GM12878 (cell line): ENCODE data around the gene LILRB2. TPM values are rescaled to one million over a fixed set of nuclear protein-coding genes. Genes with fewer than 3 reads are reported as not detected.

Experiments
- ATAC-seq: fragments of 200-7000 bp; cut with Tn5 transposase; 3 replicates; pipeline ENCODE4 v1.9.1; 2020; ENCODE audit warnings: mild to moderate bottlenecking, moderate library complexity
- BruUV-seq: library from RNA; stranded (reverse); fragments of 400-500 nt; replicated peaks from 2 replicates; lab custom pipeline; 2021; lab: Mats Ljungman, UMichigan
- CTCF ChIA-PET: fragments of 300-600 bp; sonication (Branson Sonifier 250); formaldehyde crosslinking; extraction: SDS; loops from one replicate; lab custom pipeline; 2021; ENCODE audit warnings: inconsistent platforms; lab: Yijun Ruan, JAX
- POLR2A ChIA-PET: fragments of 350-600 bp; formaldehyde crosslinking; extraction: SDS; loops from one replicate; lab custom pipeline; 2021; ENCODE audit warnings: inconsistent platforms; lab: Charles Lee
- RAD21 ChIA-PET: fragments of 300-600 bp; sonication (Branson Sonifier 250); formaldehyde crosslinking; loops from one replicate; lab custom pipeline; 2023; ENCODE audit warnings: antibody characterized with exemption; ENCODE audit not compliant: unreplicated experiment; lab: Charles Lee
- SMC1A ChIA-PET: fragments of 300-600 bp; sonication (Branson Sonifier 250); formaldehyde crosslinking; loops from one replicate; lab custom pipeline; 2023; ENCODE audit not compliant: unreplicated experiment, uncharacterized antibody; lab: Charles Lee
- DNase-seq: peaks from one replicate; pipeline ENCODE4 v3.0.0-alpha.2; 2011; ENCODE audit warnings: low read depth, low spot score
- FAIRE-seq: peaks from 3 replicates; lab custom pipeline; 2011; peaks lifted over from hg19 to GRCh38; lab: Jason Lieb, UNC
- H2AFZ ChIP-seq: 2 replicates; pipeline ENCODE4 v1.6.0; 2011; ENCODE audit warnings: low read depth, low read length, control low read depth; ENCODE audit not compliant: control insufficient read depth
- H3K27ac ChIP-seq: 2 replicates; pipeline ENCODE4 v1.5.1; 2011; ENCODE audit warnings: control low read depth; ENCODE audit not compliant: control insufficient read depth, insufficient read depth
- H3K27me3 ChIP-seq, 2 experiments: replicated peaks in 1 of 2; 2 replicates each; pipeline versions ENCODE4 v1.6.0 to v1.6.1; 2011; ENCODE audit warnings: low read length in 1 of 2; ENCODE audit not compliant: control insufficient read depth in 2 of 2, insufficient read depth in 2 of 2
- H3K36me3 ChIP-seq, 2 experiments: 2 replicates each; pipeline ENCODE4 v1.5.1; 2011; ENCODE audit warnings: low read length in 1 of 2; ENCODE audit not compliant: control insufficient read depth in 2 of 2, insufficient read depth in 2 of 2
- H3K4me1 ChIP-seq: 2 replicates; pipeline ENCODE4 v1.6.1; 2011; ENCODE audit warnings: mild to moderate bottlenecking, low read length, moderate library complexity, mixed read lengths; ENCODE audit not compliant: control insufficient read depth, insufficient read depth
- H3K4me2 ChIP-seq: 2 replicates; pipeline ENCODE4 v1.6.0; 2011; ENCODE audit warnings: control low read depth; ENCODE audit not compliant: control insufficient read depth, insufficient read depth
- H3K4me3 ChIP-seq: fragments of 200-600 bp; sonication (generic); 2 replicates; pipeline ENCODE4 v1.5.1; 2016
- H3K79me2 ChIP-seq: 2 replicates; pipeline ENCODE4 v1.6.0; 2011; ENCODE audit warnings: low read length; ENCODE audit not compliant: control insufficient read depth, insufficient read depth
- H3K9ac ChIP-seq: 2 replicates; pipeline ENCODE4 v1.8.0; 2011; ENCODE audit warnings: low read length, control low read depth, mixed read lengths; ENCODE audit not compliant: control insufficient read depth, insufficient read depth
- H3K9me3 ChIP-seq: replicated peaks from 3 replicates; pipeline ENCODE4 v1.5.1; 2011; ENCODE audit warnings: mild to moderate bottlenecking, low read length; ENCODE audit not compliant: control insufficient read depth, insufficient read depth
- H4K20me1 ChIP-seq: 2 replicates; pipeline ENCODE4 v1.6.0; 2011; ENCODE audit not compliant: control insufficient read depth, insufficient read depth
- BRCA1 ChIP-seq: IDR thresholded peaks from 2 replicates; pipeline ENCODE4 v1.6.1; 2011; ENCODE audit warnings: low read depth, low read length, improper control_type of control experiment
- EP300 ChIP-seq, 2 experiments: fragments of 150-350 bp in 1 of 2; IDR thresholded peaks; 2 replicates each; pipeline ENCODE4 v1.6.1; 2011 to 2012; ENCODE audit warnings: low read depth in 2 of 2, low read length in 2 of 2, borderline replicate concordance in 1 of 2, improper control_type of control experiment in 1 of 2, inconsistent platforms in 1 of 2; ENCODE audit not compliant: control insufficient read depth in 1 of 2
- EZH2 ChIP-seq: IDR thresholded peaks from 2 replicates; pipeline ENCODE4 v1.6.1; 2012; ENCODE audit warnings: low read depth, mild to moderate bottlenecking, control low read depth, inconsistent platforms, low read length, borderline replicate concordance; ENCODE audit not compliant: control insufficient read depth
- GATAD2B ChIP-seq: fragments of 450-650 bp; conservative IDR thresholded peaks from 2 replicates; pipeline ENCODE4 v1.6.1; 2017; ENCODE audit warnings: low read depth, mild to moderate bottlenecking, moderate library complexity
- HSF1 ChIP-seq: fragments of 150-350 bp; IDR thresholded peaks from 2 replicates; pipeline ENCODE4 v1.6.1; 2014; ENCODE audit warnings: mild to moderate bottlenecking, low read depth, low read length
- NBN ChIP-seq: fragments of 450-650 bp; IDR thresholded peaks from 2 replicates; pipeline ENCODE4 v1.6.1; 2016
- RBBP5 ChIP-seq: fragments of 200-600 bp; sonication (generic); conservative IDR thresholded peaks from 2 replicates; pipeline ENCODE4 v1.6.1; 2016
- RELA ChIP-seq: fragments of 450-650 bp; IDR thresholded peaks from 2 replicates; pipeline ENCODE4 v1.8.0; 2014; ENCODE audit warnings: borderline replicate concordance; ENCODE audit not compliant: partially characterized antibody
- RUNX3 ChIP-seq: IDR thresholded peaks from 2 replicates; pipeline ENCODE4 v1.6.1; 2012; ENCODE audit warnings: low read length, inconsistent platforms
- SMAD1 ChIP-seq: fragments of 450-650 bp; IDR thresholded peaks from 2 replicates; pipeline ENCODE4 v1.6.1; 2018; ENCODE audit warnings: mild to moderate bottlenecking, low read depth; ENCODE audit not compliant: partially characterized antibody
- SMAD5 ChIP-seq: IDR thresholded peaks from 2 replicates; pipeline ENCODE4 v1.6.1; 2016; ENCODE audit warnings: antibody characterized with exemption, low read depth
- SP1 ChIP-seq: IDR thresholded peaks from one replicate; pipeline ENCODE4 v1.6.1; 2011; ENCODE audit warnings: low read depth, low read length
- YBX1 ChIP-seq: fragments of 450-650 bp; IDR thresholded peaks from 2 replicates; pipeline ENCODE4 v1.6.1; 2016; ENCODE audit warnings: antibody characterized with exemption
- YY1 ChIP-seq: IDR thresholded peaks from 2 replicates; pipeline ENCODE4 v1.6.1; 2011; ENCODE audit warnings: low read depth, mild to moderate bottlenecking, low read length
- ZNF384 ChIP-seq: IDR thresholded peaks from 2 replicates; pipeline ENCODE4 v1.6.1; 2012; ENCODE audit warnings: low read depth, mild to moderate bottlenecking, low read length, improper control_type of control experiment, borderline replicate concordance
- ZNF622 ChIP-seq: fragments of 450-650 bp; IDR thresholded peaks from 2 replicates; pipeline ENCODE4 v1.6.1; 2017; ENCODE audit warnings: mild to moderate bottlenecking, inconsistent platforms
- ZSCAN29 ChIP-seq: fragments of 450-650 bp; IDR thresholded peaks from 2 replicates; pipeline ENCODE4 v1.6.1; 2017; ENCODE audit warnings: mild to moderate bottlenecking, moderate library complexity
- WGBS: methylation state at CpG from one replicate; pipeline ENCODE4 v1.1.6; 2016; ENCODE audit warnings: low lambda C conversion rate; ENCODE audit not compliant: insufficient replicate concordance, insufficient coverage; ENCODE audit errors: missing lambda C conversion rate; 5-methylcytosine and 5-hydroxymethylcytosine counted together
- in situ Hi-C: fragments of 300-500 bp; cut with MboI; formaldehyde crosslinking; loops from 9 replicates; pipeline ENCODE4 v1.14.3; 2018; ENCODE audit warnings: mixed read lengths
- intact Hi-C: fragments of 100-400 bp; cut with micrococcal nuclease; formaldehyde crosslinking; loops from one replicate; pipeline ENCODE4 v1.14.2; 2022; ENCODE audit not compliant: unreplicated experiment
- polyA plus RNA-seq, 11 experiments: library from polyadenylated mRNA; depleted of rRNA in 4 of 11; unstranded in 6 of 11; stranded (reverse) in 5 of 11; fragments of >200 nt; fragmentation: Nextera tagmentation in 4 of 11; fragmentation: Illumina TruSeq in 1 of 11; extraction: Ambion mirVana in 4 of 11; extraction: Trizol in 1 of 11; gene quantifications; 1 replicate in 1 of 11; 2 replicates in 10 of 11; pipeline versions ENCODE4 v1.2.1 to v1.2.3, GENCODE V29; 2011 to 2016; ENCODE audit warnings: inconsistent platforms in 2 of 11, missing spikeins in 2 of 11, low read depth in 1 of 11
- total RNA-seq, 4 experiments: library from RNA; depleted of rRNA in 3 of 4; stranded (reverse); fragments of >200 nt in 3 of 4; fragmentation: Illumina TruSeq in 1 of 4; extraction: Trizol in 1 of 4; gene quantifications; 2 replicates each; pipeline versions ENCODE4 v1.2.1 to v1.2.3, GENCODE V29; 2013 to 2021
- TF ChIP-seq, protein P1 (sequence below): fragments of 450-650 bp; IDR thresholded peaks from 2 replicates; pipeline ENCODE4 v1.6.1; 2018; ENCODE audit warnings: borderline replicate concordance, mild to moderate bottlenecking; ENCODE audit not compliant: partially characterized antibody
- TF ChIP-seq, protein P2 (sequence below): fragments of 450-650 bp; IDR thresholded peaks from 2 replicates; pipeline ENCODE4 v1.6.1; 2017; ENCODE audit warnings: mild to moderate bottlenecking
- TF ChIP-seq, protein P3 (sequence below): IDR thresholded peaks from 2 replicates; pipeline ENCODE4 v1.6.1; 2012; ENCODE audit warnings: low read depth, low read length, improper control_type of control experiment

Gene LILRB2
- total and polyA plus RNA-seq, 10 of the 15 experiments (the other 5 are each of a cell fraction or from before 2014, with no cell fraction given), result 0.08 to 0.18 (median 0.15) TPM; not detected in 4

- in situ Hi-C loops (no loop called here), intact Hi-C loops (no loop called here)
- Histone ChIP-seq H3K79me2 (no peaks in the 10 kb centered on the region), H3K27me3 (no peaks in the 10 kb centered on the region; a peak in 1 of 4 replicates), H2AFZ (no peak overlapping the region), H3K4me2 (no peak overlapping the region), H3K4me1 (no peaks in the 10 kb centered on the region), H3K9ac (no peak overlapping the region), H3K4me3 (no peak overlapping the region), H4K20me1 (no peaks in the 10 kb centered on the region), H3K27ac (no peak overlapping the region), H3K36me3 (no peaks in the 10 kb centered on the region), H3K9me3 (no peaks in the 10 kb centered on the region; the same call in 2 of the 3 replicates)
- ATAC-seq (no peak), FAIRE-seq (no peak), DNase-seq (no peak)
- no peak for TF ChIP-seq EZH2
- no peak for TF ChIP-seq ZSCAN29
- TF ChIP-seq YBX1, result no peak
- TF ChIP-seq BRCA1, result no peak
- no peak for TF ChIP-seq NBN
- no peak for TF ChIP-seq EP300 (IDR thresholded peaks at IDR 0.05; ENCODE audit: borderline replicate concordance in 1 of 2, control insufficient read depth in 1 of 2, low read depth in 2 of 2, low read length in 2 of 2)
- no peak for TF ChIP-seq RBBP5
- TF ChIP-seq ZNF622, result no peak
- TF ChIP-seq HSF1, result no peak
- no peak for TF ChIP-seq RUNX3
- TF ChIP-seq SMAD5, result no peak
- TF ChIP-seq, protein P1, sequence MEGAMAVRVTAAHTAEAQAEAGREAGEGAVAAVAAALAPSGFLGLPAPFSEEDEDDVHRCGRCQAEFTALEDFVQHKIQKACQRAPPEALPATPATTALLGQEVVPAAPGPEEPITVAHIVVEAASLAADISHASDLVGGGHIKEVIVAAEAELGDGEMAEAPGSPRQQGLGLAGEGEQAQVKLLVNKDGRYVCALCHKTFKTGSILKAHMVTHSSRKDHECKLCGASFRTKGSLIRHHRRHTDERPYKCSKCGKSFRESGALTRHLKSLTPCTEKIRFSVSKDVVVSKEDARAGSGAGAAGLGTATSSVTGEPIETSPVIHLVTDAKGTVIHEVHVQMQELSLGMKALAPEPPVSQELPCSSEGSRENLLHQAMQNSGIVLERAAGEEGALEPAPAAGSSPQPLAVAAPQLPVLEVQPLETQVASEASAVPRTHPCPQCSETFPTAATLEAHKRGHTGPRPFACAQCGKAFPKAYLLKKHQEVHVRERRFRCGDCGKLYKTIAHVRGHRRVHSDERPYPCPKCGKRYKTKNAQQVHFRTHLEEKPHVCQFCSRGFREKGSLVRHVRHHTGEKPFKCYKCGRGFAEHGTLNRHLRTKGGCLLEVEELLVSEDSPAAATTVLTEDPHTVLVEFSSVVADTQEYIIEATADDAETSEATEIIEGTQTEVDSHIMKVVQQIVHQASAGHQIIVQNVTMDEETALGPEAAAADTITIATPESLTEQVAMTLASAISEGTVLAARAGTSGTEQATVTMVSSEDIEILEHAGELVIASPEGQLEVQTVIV, result no peak
- no peak for TF ChIP-seq ZNF384
- TF ChIP-seq YY1, result no peak
- TF ChIP-seq, protein P2, sequence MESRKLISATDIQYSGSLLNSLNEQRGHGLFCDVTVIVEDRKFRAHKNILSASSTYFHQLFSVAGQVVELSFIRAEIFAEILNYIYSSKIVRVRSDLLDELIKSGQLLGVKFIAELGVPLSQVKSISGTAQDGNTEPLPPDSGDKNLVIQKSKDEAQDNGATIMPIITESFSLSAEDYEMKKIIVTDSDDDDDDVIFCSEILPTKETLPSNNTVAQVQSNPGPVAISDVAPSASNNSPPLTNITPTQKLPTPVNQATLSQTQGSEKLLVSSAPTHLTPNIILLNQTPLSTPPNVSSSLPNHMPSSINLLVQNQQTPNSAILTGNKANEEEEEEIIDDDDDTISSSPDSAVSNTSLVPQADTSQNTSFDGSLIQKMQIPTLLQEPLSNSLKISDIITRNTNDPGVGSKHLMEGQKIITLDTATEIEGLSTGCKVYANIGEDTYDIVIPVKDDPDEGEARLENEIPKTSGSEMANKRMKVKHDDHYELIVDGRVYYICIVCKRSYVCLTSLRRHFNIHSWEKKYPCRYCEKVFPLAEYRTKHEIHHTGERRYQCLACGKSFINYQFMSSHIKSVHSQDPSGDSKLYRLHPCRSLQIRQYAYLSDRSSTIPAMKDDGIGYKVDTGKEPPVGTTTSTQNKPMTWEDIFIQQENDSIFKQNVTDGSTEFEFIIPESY, result no peak
- no peak for TF ChIP-seq SMAD1
- TF ChIP-seq, protein P3, sequence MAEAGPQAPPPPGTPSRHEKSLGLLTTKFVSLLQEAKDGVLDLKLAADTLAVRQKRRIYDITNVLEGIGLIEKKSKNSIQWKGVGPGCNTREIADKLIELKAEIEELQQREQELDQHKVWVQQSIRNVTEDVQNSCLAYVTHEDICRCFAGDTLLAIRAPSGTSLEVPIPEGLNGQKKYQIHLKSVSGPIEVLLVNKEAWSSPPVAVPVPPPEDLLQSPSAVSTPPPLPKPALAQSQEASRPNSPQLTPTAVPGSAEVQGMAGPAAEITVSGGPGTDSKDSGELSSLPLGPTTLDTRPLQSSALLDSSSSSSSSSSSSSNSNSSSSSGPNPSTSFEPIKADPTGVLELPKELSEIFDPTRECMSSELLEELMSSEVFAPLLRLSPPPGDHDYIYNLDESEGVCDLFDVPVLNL, result no peak
- no peak for TF ChIP-seq GATAD2B
- TF ChIP-seq SP1, result no peak
- no peak for TF ChIP-seq RELA
- ChIA-PET SMC1A (interaction anchor here (0.6 kb wide), 1 partner anchor 156 kb away, joined by 3 read pairs; no protein-coding TSS in a partner anchor), RAD21 (no interaction called here), CTCF (interaction anchor here (0.8 kb wide), 1 partner anchor 21 kb away, joined by 3 read pairs; no protein-coding TSS in a partner anchor), POLR2A (no interaction called here)
- WGBS, result 17% methylated on average over 3 of the region's 3 CpGs
- no TSS peak for BruUV-seq
Measured at GRCh38 chr19:54273821-54274220, 7.1 kb downstream of the LILRB2 start.
